GM23248 (cell line): ENCODE results near the gene GAK.

ENCODE experiments used
- EZH2 ChIP-seq: fragments of 200-600 bp; sonication (generic); IDR thresholded peaks from 2 replicates; pipeline ENCODE4 v1.6.1; 2018; ENCODE audit warnings: antibody characterized with exemption, mild to moderate bottlenecking; ENCODE audit not compliant: insufficient read depth, poor library complexity, severe bottlenecking
- EZH2phosphoT487 ChIP-seq: fragments of 200-600 bp; sonication (generic); IDR thresholded peaks from 2 replicates; pipeline ENCODE4 v1.6.1; 2018; ENCODE audit warnings: antibody characterized with exemption, moderate library complexity, mild to moderate bottlenecking, low read depth; ENCODE audit not compliant: insufficient read depth

DNA sequence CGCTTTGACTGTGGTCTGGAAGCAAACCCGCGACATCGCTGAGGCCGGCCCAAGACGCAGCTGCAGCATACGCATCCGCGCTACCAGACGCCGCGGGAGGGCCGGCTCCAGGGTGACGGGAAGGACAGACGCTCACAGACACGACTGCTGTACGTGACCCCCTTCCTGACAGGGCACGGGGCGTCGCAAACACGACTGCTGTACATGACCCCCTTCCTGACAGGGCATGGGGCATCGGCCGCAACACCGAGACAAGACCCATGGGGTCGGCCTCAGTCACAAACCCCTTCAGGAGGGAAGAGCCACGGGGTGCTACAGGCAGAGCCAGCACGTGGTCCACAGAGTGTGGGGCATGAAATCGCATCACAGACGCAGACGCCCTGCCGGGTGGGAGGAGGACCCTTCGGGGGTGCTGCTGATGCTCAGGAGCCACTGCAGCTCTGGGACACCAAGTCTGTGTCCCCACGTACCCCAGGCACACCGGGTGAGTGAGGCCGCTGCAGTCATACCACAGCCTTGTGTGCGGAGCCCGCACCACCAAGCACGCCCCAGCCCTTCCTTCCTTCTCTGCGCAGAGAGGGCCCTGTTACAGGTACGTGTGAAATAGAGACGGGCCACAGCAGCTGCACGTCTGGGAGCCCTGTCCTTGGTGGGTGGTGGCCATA, 67.5 kb downstream of the GAK start:
- TF ChIP-seq EZH2phosphoT487 (no peak), EZH2 (no peak)
